IPS-NIHi11 (cell line): Measurements from ENCODE around the gene NOL8.

Experiments
- DNase-seq: peaks from one replicate; pipeline ENCODE4 v3.0.0; 2012; ENCODE audit warnings: mixed read lengths, low spot score

Gene NOL8

GRCh38 chr9:92263131-92263530 is 62.0 kb downstream of the NOL8 start:
- no peak for DNase-seq

DNA sequence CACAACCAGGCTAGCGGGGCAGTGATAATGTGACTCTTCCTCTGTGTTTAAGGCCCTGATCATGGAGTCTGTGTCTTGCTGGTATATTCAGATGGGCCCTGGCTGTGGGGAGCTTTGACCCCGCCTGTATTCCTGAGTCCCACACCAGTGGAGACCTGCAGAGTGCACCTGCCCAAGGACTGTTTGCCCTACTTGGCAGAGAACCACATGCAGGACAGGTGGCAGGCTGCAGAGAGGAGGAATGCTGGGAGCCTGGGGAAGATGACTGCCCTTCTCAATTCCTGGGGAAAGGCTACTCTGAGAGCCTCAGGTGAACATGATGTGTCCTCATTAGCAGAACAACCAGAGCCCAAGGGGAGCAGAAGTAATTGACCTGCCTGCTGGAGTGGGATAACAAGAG is 67.8 kb downstream of the NOL8 start:
- DNase-seq = no peak

GRCh38 chr9:92254381-92255337 is 70.5 kb downstream of the NOL8 start:
- no peak for DNase-seq

GRCh38 chr9:92253656-92254055 is 71.5 kb downstream of the NOL8 start:
- DNase-seq = no peak

DNA sequence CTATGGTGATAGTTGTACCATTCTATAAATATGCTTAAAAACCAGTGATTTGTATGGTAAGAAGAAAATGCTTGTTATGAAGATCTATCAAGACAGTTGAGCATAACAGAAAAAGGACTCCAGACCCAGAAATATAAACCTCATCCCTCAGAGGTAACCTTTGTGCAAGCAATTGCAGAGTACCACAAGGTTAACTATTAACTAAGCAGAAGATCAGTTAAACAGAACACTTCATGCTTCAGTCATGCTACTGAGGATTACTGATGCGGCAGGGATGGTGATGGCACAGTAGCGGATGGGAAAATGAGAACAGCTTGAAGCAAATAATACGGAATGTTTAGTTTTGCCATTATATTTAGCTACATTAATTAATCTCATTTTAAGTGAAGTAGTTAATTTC is 77.2 kb downstream of the NOL8 start:
- DNase-seq = no peak
